ENCODE data around the gene COQ9.
"Not testable (repeated sequence)": the region's sequence is repeated elsewhere in the genome, so short reads cannot be mapped to it uniquely, and the experiment has no call there.

Gene COQ9

DNA sequence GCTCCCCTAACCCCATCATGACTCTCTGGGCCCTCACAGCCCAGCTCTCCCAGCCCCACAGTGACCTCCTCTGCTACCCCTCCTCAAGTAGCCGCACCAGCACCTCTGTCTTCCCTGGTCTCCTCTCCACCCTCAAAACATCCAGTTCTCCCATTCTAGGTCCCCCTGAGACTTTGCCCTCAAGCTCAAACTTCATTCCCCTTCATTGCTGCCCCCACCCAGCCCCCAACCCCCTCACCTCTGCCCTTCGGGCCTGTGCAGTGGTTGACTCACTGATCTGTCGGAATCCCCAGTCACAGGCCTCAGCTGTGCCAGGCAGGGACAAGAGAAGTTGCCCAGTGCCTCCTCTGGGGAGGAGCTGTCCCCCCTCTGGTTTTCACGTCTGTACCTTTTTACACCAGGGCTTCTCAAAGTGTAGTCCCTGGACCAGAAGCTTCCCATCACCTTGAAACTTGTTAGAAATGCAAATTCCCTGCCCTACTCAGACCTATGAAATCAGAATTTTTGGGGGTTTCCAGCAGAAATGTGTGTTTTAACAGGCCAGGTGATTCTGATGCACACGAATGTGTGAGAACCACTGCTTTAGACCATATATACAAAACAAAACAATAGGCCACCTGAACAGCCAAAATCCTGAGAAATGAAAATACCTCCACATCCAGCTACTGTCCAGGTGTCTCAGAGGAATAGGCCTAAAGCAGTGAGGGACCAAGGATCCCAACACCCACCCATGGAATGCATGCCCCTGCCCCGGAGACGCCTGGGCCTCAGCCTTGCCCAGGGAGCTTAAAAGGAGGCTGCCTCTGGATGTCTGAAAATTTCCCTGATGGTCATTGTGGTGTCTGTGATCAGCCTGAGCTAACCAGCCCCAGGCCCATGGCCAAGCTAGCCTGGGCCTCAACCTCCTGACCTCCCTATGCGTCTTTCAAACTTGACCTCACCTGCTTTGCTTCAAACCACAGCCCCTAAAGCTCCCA is 39.9 kb downstream of the COQ9 start:
- no peak for DNase-seq

DNA sequence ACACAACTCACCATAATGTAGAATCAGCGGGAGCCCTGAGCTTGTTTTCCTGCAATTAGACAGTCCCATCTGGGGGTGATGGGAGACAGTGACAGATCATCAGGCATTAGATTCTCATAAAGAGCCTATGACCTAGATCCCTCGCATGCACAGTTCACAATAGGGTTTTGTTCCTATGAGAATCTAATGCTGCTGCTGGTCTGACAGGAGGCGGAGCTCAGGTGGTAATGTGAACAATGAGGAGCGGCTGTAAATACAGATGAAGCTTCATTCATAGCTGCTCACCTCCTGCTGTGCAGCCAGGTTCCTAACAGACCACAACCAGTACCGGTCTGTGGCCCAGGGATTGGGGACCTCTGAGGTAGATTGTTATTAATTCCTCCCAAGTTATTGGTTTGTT is 42.0 kb downstream of the COQ9 start:
- DNase-seq: no peak

GRCh38 chr16:57493767-57494166 is 46.5 kb downstream of the COQ9 start:
- no peak for DNase-seq

DNA sequence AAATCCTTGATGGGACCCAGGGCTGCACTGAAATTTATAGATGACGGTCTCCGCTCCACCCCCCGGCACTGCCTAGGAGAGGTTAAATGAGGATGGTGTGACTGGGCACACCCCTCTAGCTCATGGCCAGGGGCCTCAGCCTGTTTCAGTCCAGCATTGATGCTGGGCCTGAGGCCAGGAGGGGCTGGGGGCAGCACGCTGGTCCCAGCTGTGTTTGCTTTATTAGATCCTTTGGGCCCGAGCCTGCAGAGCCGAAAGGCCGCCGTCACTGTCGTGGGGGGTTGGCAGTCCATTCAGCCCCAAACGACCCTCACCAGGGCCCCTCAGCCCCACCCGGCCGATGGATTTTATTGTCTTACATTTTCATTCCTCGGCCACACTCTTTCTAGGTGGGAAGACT is 49.8 kb downstream of the COQ9 start:
- no peak for DNase-seq

DNA sequence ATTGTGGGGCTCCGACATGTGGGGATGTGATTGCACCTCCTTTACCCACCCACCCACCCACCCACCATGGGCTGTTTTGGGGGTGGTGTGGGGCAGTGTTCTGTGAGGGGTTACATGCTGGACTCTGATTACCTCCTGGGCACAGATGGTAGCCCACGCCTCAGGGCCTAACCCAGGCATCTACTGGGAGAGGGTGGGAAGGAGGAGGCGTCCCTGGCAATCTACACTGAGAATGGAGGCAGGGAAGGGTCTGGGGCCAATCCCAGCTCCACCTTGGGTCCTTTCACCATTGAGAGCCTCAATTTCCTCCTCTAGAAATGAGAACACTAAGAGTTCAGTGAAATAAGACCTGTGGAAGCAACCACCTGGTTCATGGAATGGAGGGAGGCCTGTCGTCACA is 50.8 kb downstream of the COQ9 start:
- no peak for DNase-seq

DNA sequence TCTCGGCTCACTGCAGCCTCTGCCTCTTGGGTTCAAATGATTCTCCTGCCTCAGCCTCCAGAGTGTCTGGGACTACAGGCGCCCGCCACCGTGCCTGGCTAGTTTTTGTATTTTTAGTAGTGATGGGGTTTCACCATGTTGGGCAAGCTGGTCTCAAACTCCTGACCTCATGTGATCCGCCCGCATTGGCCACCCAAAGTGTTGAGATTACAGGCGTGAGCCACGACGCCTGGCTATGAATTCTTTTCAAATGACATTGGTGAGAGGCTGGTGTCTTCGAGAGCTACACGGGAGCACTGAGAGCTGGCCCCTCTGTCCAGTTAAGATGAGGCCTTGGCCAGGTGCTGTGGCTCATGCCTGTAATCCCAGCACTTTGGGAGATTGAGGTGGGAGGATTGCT is 52.7 kb downstream of the COQ9 start:
- DNase-seq: not testable (repeated sequence)

DNA sequence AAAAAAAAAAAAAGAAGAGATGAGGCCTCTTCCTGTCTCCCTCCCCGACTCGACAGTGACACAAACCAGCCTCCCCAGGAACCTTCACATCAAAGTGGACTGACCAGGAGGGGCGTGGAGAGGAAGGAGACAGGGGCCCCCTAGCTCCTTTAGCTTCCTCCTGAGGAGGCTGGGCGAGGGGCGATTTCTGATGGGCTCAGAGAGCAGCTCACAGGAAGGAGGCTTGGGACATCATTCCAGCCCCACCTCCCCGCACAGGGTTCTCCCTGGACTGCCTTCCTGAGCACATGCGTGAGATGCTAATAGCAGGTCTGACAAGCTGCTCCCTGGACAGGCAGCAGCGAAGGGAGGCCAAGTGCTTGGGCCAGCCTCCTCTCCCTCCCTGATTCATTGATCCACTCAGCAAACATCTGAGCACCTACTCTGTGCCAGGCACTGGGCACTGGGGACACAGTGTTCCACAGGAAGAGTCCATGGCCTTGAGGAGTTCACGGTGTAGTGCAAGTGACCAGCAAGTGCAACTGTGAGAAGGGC is 53.4 kb downstream of the COQ9 start:
- DNase-seq: no peak

- DNase-seq: no peak
Observed at GRCh38 chr16:57501492-57501891, 54.2 kb downstream of the COQ9 start.

DNA sequence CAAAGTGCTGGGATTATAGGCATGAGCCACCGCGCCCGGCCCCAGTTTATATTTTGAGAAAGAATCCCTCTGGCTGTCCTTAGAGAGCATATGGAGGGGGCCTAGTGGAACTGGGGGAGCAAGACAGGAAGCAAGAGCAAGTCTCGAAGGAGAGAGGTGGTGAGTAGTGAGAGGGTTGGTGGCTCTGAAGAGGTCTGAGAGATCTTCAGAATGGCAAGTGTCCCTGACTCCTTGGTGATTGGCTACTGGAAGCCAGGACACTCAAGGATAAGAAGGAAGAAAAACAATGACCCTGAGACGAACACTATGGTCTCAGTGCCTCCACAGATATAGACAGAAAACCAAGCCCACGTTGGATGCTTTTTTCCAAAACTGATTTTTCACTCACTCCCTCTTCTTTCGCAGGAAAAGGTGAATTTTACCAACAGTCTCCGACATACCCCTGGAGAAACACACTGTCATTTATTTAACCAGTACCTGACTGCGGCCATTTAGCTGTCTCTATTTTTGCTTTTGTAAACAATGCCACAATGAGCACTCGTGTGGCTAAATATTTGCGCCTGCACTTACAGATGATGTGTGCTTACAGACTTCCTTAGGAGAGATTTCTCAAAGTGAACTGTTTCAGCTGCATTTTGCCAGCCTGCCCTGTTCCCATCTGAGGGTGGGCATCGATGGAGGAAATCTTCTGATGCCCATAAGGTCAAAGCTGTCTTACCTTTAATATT is 54.9 kb downstream of the COQ9 start:
- no peak for DNase-seq

DNA sequence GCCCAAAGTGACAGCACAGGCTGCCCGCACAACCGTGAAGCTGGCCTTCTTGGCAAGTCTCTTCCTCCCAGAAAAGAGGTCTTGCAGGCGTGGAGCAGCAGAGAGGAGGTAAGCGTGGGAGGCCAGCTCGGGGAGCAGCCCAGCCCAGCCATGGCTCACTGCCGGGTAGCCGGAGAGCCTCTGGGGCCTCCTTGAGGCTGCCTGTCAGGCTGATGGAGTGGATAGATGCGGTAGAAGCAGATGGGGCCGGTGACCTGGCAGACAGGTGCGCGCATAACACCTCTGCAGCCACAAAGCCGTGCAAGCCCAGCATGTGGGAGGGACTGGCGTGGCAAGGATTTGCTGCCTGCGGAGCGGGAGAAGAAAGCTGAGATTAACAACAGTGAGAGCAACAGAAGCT is 56.1 kb downstream of the COQ9 start:
- peak; percentile 59 for DNase-seq

DNA sequence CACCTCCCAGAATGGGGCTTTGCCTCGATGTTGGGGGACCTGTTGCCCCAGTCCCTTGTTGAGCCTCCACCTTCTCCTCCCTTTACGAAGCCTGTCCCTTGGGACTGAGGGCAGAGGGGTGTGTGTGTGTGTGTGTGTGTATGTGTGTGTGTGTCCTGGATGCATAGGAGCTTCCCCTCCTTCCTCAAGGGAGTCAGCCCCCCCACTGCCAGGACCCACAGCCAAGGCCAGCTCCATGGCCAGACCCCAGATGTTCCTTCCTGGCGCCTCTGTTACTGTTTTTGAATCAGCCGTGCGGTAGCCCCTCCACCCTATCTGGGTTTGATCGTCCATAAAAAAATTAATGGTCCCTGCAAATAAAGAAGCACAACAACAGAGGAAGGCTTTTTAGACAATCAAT is 56.7 kb downstream of the COQ9 start:
- no peak for DNase-seq

GRCh38 chr16:57504491-57504890 is 57.2 kb downstream of the COQ9 start:
- DNase-seq: no peak

GRCh38 chr16:57505169-57505568 is 57.9 kb downstream of the COQ9 start:
- DNase-seq: no peak

- no peak for DNase-seq
Observed at GRCh38 chr16:57507136-57508034, 60.1 kb downstream of the COQ9 start.

DNA sequence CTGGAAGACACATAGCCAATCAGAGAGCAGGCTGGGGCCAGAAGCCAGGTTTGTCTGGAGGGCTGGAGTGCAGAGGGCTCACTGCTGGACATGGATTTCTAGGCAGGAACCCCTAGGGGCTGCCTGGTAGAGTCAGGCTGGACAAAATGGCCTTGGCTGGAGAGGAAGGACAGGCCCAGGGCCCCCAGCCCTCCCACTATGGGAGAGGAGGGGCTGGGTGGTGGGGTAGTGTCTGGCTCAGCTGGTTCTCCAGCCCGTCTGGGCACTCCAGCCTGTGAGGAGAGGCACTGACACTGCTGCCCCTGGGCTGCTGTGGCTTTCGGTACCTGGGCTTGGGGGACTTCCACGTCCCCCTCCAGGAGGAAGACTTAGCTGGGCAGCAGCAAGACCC is 60.8 kb downstream of the COQ9 start:
- DNase-seq: no peak

- no peak for DNase-seq
Observed at GRCh38 chr16:57509231-57509923, 62.1 kb downstream of the COQ9 start.

DNA sequence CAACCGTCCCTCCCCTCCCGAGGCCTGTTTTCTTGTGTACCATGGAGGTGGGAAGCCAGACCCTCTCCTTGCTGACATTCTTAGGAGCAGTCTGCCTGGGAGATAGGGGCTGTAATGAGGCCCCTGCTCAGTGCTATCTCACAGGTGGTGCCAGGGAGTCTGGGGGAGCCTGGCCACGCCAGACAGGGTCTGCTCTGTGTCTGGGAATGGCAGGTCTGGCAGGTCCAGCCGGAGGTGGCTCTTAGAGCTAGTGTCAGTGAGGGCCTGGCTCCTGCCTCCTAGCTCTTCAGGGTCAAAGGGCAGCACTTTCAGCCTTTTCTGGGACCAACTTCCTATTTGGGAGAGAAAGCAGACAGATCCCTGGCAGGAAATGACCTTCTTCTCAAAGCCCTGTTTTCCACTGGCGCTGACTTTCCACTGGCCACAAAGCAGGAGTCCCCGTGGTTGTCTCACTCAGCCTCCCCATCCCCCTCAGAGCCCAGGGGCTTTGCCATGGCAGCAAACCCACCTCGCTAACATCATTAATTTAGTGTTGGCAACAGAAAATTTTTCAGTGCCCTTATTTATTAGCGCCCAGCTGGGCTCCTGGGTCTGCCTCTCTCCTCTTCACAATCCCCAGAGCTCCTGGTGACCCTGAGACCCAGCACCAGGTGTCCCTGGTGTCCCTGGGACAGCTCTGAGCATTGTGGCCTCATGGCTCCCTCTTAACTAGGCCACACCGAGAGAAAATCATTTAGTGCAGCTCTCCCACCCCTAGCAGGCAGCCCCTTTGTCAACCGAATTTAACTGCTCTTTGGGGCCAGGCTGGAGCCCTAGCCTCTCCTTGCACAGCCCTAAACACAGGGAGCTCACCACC is 63.0 kb downstream of the COQ9 start:
- DNase-seq: no peak
